Activated CD4-positive, alpha-beta T cell treated with anti-CD3 and anti-CD28 coated beads for 1 hour (primary cell): ENCODE measurements around the gene P2RY13.

Experiments
- DNase-seq: peaks from one replicate; pipeline ENCODE4 v3.0.0-alpha.2; 2020

Gene P2RY13

GRCh38 chr3:151289445-151289844 lies 39.9 kb downstream of the P2RY13 start:
- DNase-seq: no peak

- no peak for DNase-seq
Measured at GRCh38 chr3:151285940-151286339, 43.4 kb downstream of the P2RY13 start.

- DNase-seq: no peak
Measured at GRCh38 chr3:151283907-151284461, 45.4 kb downstream of the P2RY13 start.

GRCh38 chr3:151283387-151283786 lies 46.0 kb downstream of the P2RY13 start:
- no peak for DNase-seq

GRCh38 chr3:151282921-151283320 lies 46.4 kb downstream of the P2RY13 start:
- DNase-seq: no peak

GRCh38 chr3:151281671-151282324 lies 47.6 kb downstream of the P2RY13 start:
- no peak for DNase-seq

GRCh38 chr3:151278230-151278629 lies 51.1 kb downstream of the P2RY13 start, which contains the start of gene P2RY14:
P2RY14 (minus strand) TSS chr3:151278542; CDS start chr3:151214316, 64,226 bp downstream.
- DNase-seq: no peak

GRCh38 chr3:151276687-151277042 lies 52.7 kb downstream of the P2RY13 start:
- DNase-seq: no peak
